H1 (cell line): Measurements from ENCODE around the gene ST6GALNAC3. TPM values are rescaled to one million over a fixed set of nuclear protein-coding genes. Genes with fewer than 3 reads are reported as not detected.

Experiments used
- CTCF ChIA-PET: fragments of 300-600 bp; sonication (Branson Sonifier 250); formaldehyde crosslinking; loops from one replicate; lab custom pipeline; 2021; ENCODE audit not compliant: partially characterized antibody; lab: Charles Lee
- POLR2A ChIA-PET: fragments of 300-600 bp; sonication (Branson Sonifier 250); formaldehyde crosslinking; loops from one replicate; lab custom pipeline; 2021; ENCODE audit warnings: inconsistent platforms; ENCODE audit not compliant: partially characterized antibody; lab: Charles Lee
- DNase-seq, 2 experiments: peaks; one replicate each; pipeline versions ENCODE4 v3.0.0 to v3.0.0-alpha.2; 2010 to 2022; ENCODE audit warnings: low spot score in 2 of 2, low read depth in 1 of 2, mixed read lengths in 1 of 2
- FAIRE-seq: peaks from 2 replicates; lab custom pipeline; 2011; peaks lifted over from hg19 to GRCh38; lab: Jason Lieb, UNC
- H2AFZ ChIP-seq: 2 replicates; pipeline ENCODE4 v1.8.1; 2012; ENCODE audit warnings: low read length, inconsistent platforms
- H2AK5ac ChIP-seq: 2 replicates; pipeline ENCODE4 v1.6.1; 2013; ENCODE audit warnings: low read depth, low read length
- H2BK120ac ChIP-seq: replicated peaks from 2 replicates; pipeline ENCODE3; 2013; ENCODE audit warnings: low read depth, low read length, inconsistent platforms
- H2BK12ac ChIP-seq: 2 replicates; pipeline ENCODE4 v1.6.1; 2013; ENCODE audit warnings: low read depth, low read length
- H2BK15ac ChIP-seq: 2 replicates; pipeline ENCODE4 v1.6.1; 2013; ENCODE audit warnings: low read length
- H2BK20ac ChIP-seq: 2 replicates; pipeline ENCODE4 v1.6.1; 2013; ENCODE audit warnings: low read length
- H2BK5ac ChIP-seq: 2 replicates; pipeline ENCODE4 v1.6.1; 2013; ENCODE audit warnings: low read depth, low read length
- H3K14ac ChIP-seq: 2 replicates; pipeline ENCODE4 v1.6.1; 2013; ENCODE audit warnings: inconsistent platforms; ENCODE audit not compliant: insufficient read length
- H3K18ac ChIP-seq: 2 replicates; pipeline ENCODE4 v1.6.1; 2013; ENCODE audit warnings: low read length; ENCODE audit errors: extremely low read depth
- H3K23ac ChIP-seq: 2 replicates; pipeline ENCODE4 v1.6.1; 2013; ENCODE audit warnings: inconsistent platforms; ENCODE audit not compliant: insufficient read length
- H3K23me2 ChIP-seq: 2 replicates; pipeline ENCODE4 v1.6.1; 2013; ENCODE audit warnings: low read depth, low read length
- H3K27ac ChIP-seq: 2 replicates; pipeline ENCODE4 v1.6.1; 2011; ENCODE audit warnings: low read depth, low read length, inconsistent platforms
- H3K27me3 ChIP-seq, 4 experiments: replicated peaks in 1 of 4; 1 replicate in 1 of 4; 2 replicates in 3 of 4; pipeline versions ENCODE4 v1.6.1 to v1.8.1; 2011 to 2013; ENCODE audit warnings: low read length in 3 of 4, mild to moderate bottlenecking in 3 of 4, inconsistent platforms in 2 of 4, mixed read lengths in 2 of 4, moderate library complexity in 1 of 4; ENCODE audit not compliant: control insufficient read depth in 3 of 4, insufficient read depth in 3 of 4; ENCODE audit errors: extremely low read depth in 1 of 4
- H3K36me3 ChIP-seq, 4 experiments: 2 replicates each; pipeline versions ENCODE4 v1.6.1 to v1.8.1; 2011 to 2013; ENCODE audit warnings: mild to moderate bottlenecking in 4 of 4, low read length in 3 of 4, moderate library complexity in 2 of 4, control low read depth in 1 of 4, inconsistent platforms in 1 of 4; ENCODE audit not compliant: insufficient read depth in 4 of 4, control insufficient read depth in 2 of 4
- H3K4ac ChIP-seq: replicated peaks from 2 replicates; pipeline ENCODE3; 2013; ENCODE audit warnings: low read length, low read depth, mixed read lengths, inconsistent platforms; ENCODE audit not compliant: insufficient read length
- H3K4me1 ChIP-seq, 4 experiments: replicated peaks in 1 of 4; 1 replicate in 1 of 4; 2 replicates in 3 of 4; pipeline versions ENCODE4 v1.6.1 to v1.8.1; 2011 to 2013; ENCODE audit warnings: low read length in 3 of 4, inconsistent platforms in 2 of 4, mixed read lengths in 1 of 4; ENCODE audit not compliant: insufficient read depth in 4 of 4, control insufficient read depth in 3 of 4
- H3K4me2 ChIP-seq, 2 experiments: 2 replicates each; pipeline versions ENCODE4 v1.6.1 to v1.8.1; 2011 to 2013; ENCODE audit warnings: low read depth in 2 of 2, low read length in 2 of 2, control low read depth in 1 of 2, inconsistent platforms in 1 of 2, mild to moderate bottlenecking in 1 of 2; ENCODE audit not compliant: insufficient read depth in 1 of 2
- H3K4me3 ChIP-seq, 4 experiments: fragments of 200-600, 300-600 bp in 1 of 4; sonication (generic), shearing (Covaris generic), sonication (Bioruptor Twin) in 1 of 4; 2 replicates each; pipeline versions ENCODE4 v1.5.1 to v1.8.1; 2011 to 2016; ENCODE audit warnings: low read length in 4 of 4, low read depth in 3 of 4, control low read depth in 2 of 4, inconsistent platforms in 2 of 4, mild to moderate bottlenecking in 2 of 4, mixed read lengths in 1 of 4, moderate library complexity in 1 of 4; ENCODE audit not compliant: insufficient read depth in 2 of 4; ENCODE audit errors: extremely low read depth in 1 of 4
- H3K56ac ChIP-seq: replicated peaks from 2 replicates; pipeline ENCODE3; 2013; ENCODE audit warnings: low read depth, mild to moderate bottlenecking, mixed read lengths, low read length, inconsistent platforms; ENCODE audit not compliant: insufficient read length
- H3K79me1 ChIP-seq: 2 replicates; pipeline ENCODE4 v1.6.1; 2013; ENCODE audit warnings: low read depth, low read length, control low read depth
- H3K79me2 ChIP-seq, 2 experiments: 2 replicates each; pipeline versions ENCODE4 v1.6.1 to v1.8.1; 2012 to 2013; ENCODE audit warnings: low read length in 2 of 2, mild to moderate bottlenecking in 2 of 2, inconsistent platforms in 1 of 2; ENCODE audit not compliant: insufficient read depth in 2 of 2, control insufficient read depth in 1 of 2
- H3K9ac ChIP-seq, 4 experiments: replicated peaks in 1 of 4; 1 replicate in 1 of 4; 2 replicates in 3 of 4; pipeline versions ENCODE4 v1.6.1 to v1.8.1; 2011 to 2013; ENCODE audit warnings: low read depth in 3 of 4, low read length in 3 of 4, control low read depth in 2 of 4, mild to moderate bottlenecking in 2 of 4, moderate library complexity in 2 of 4, inconsistent platforms in 1 of 4; ENCODE audit errors: extremely low read depth in 1 of 4
- H3K9me3 ChIP-seq, 2 experiments: 2 replicates each; pipeline versions ENCODE4 v1.6.1 to v1.8.1; 2012 to 2013; ENCODE audit warnings: mild to moderate bottlenecking in 2 of 2, moderate library complexity in 2 of 2, control low read depth in 1 of 2, inconsistent platforms in 1 of 2, low read depth in 1 of 2, low read length in 1 of 2, mixed read lengths in 1 of 2; ENCODE audit not compliant: insufficient read depth in 2 of 2
- H4K20me1 ChIP-seq, 2 experiments: replicated peaks in 1 of 2; 2 replicates each; pipeline versions ENCODE3 to v1.8.1; 2011 to 2013; ENCODE audit warnings: inconsistent platforms in 2 of 2, low read length in 2 of 2, mild to moderate bottlenecking in 1 of 2; ENCODE audit not compliant: insufficient read depth in 2 of 2, control insufficient read depth in 1 of 2
- H4K5ac ChIP-seq: 2 replicates; pipeline ENCODE4 v1.6.1; 2013; ENCODE audit warnings: low read length, low read depth, mixed read lengths, inconsistent platforms; ENCODE audit not compliant: insufficient read length
- H4K8ac ChIP-seq: 2 replicates; pipeline ENCODE4 v1.8.0; 2013; ENCODE audit warnings: mild to moderate bottlenecking, moderate library complexity, low read length, inconsistent platforms; ENCODE audit not compliant: insufficient read depth; ENCODE audit errors: extremely low read depth
- H4K91ac ChIP-seq: replicated peaks from 2 replicates; pipeline ENCODE3; 2013; ENCODE audit warnings: low read length, mixed read lengths, inconsistent platforms; ENCODE audit not compliant: insufficient read length
- CBX8 ChIP-seq: fragments of 300-800, 300-1000 bp; sonication (generic); IDR thresholded peaks from 2 replicates; pipeline ENCODE4 v1.7.1; 2016; ENCODE audit warnings: low read depth, low read length, borderline replicate concordance
- CREB1 ChIP-seq: IDR thresholded peaks from 2 replicates; pipeline ENCODE4 v1.6.1; 2012; ENCODE audit warnings: inconsistent platforms
- CTCF ChIP-seq, 3 experiments: IDR thresholded peaks; 1 replicate in 2 of 3; 2 replicates in 1 of 3; pipeline versions ENCODE4 v1.5.1 to v1.6.1; 2011; ENCODE audit warnings: low read length in 3 of 3, mild to moderate bottlenecking in 3 of 3, inconsistent platforms in 2 of 3, low read depth in 1 of 3, moderate library complexity in 1 of 3; ENCODE audit not compliant: insufficient read depth in 1 of 3; ENCODE audit errors: control extremely low read depth in 1 of 3
- EGR1 ChIP-seq: IDR thresholded peaks from 2 replicates; pipeline ENCODE4 v1.6.1; 2011; ENCODE audit warnings: low read depth, low read length, borderline replicate concordance
- RAD21 ChIP-seq, 2 experiments: IDR thresholded peaks in 1 of 2; conservative IDR thresholded peaks in 1 of 2; 2 replicates each; pipeline ENCODE4 v1.6.1; 2011; ENCODE audit warnings: low read depth in 2 of 2, low read length in 2 of 2, improper control_type of control experiment in 1 of 2, inconsistent platforms in 1 of 2, mild to moderate bottlenecking in 1 of 2, moderate library complexity in 1 of 2
- SIX5 ChIP-seq: IDR thresholded peaks from 2 replicates; pipeline ENCODE4 v1.6.1; 2011; ENCODE audit warnings: mild to moderate bottlenecking, low read depth, low read length
- SP2 ChIP-seq: IDR thresholded peaks from 2 replicates; pipeline ENCODE4 v1.6.1; 2012; ENCODE audit warnings: mild to moderate bottlenecking, low read length, inconsistent platforms
- SP4 ChIP-seq: IDR thresholded peaks from 2 replicates; pipeline ENCODE4 v1.6.1; 2012; ENCODE audit warnings: low read length, inconsistent platforms
- TAF1 ChIP-seq: IDR thresholded peaks from 2 replicates; pipeline ENCODE4 v1.6.1; 2011; ENCODE audit warnings: mild to moderate bottlenecking, low read depth, low read length
- TAF7 ChIP-seq: optimal IDR thresholded peaks from 2 replicates; pipeline ENCODE3; 2011; ENCODE audit warnings: low read depth, mild to moderate bottlenecking, inconsistent platforms, low read length, moderate library complexity, borderline replicate concordance
- TBP ChIP-seq: IDR thresholded peaks from 2 replicates; pipeline ENCODE4 v1.6.1; 2011; ENCODE audit warnings: low read depth, low read length, improper control_type of control experiment
- TCF12 ChIP-seq: IDR thresholded peaks from 2 replicates; pipeline ENCODE4 v1.6.1; 2011; ENCODE audit warnings: low read depth, mild to moderate bottlenecking, low read length
- ZNF274 ChIP-seq: IDR thresholded peaks from 2 replicates; pipeline ENCODE4 v1.7.0; 2012; ENCODE audit warnings: low read length, borderline replicate concordance; ENCODE audit errors: extremely low read depth
- WGBS, 2 experiments: shearing (Covaris generic) in 1 of 2; methylation state at CpG; one replicate each; pipeline versions ENCODE4 v1.1.6 to v1.1.7; 2013 to 2015; ENCODE audit warnings: low lambda C conversion rate in 2 of 2, mixed read lengths in 2 of 2, inconsistent platforms in 1 of 2, low coverage in 1 of 2, missing lambda C conversion rate in 1 of 2; ENCODE audit not compliant: insufficient replicate concordance in 2 of 2, insufficient coverage in 1 of 2, insufficient read length in 1 of 2; ENCODE audit errors: extremely low coverage in 1 of 2, missing lambda C conversion rate in 1 of 2; 5-methylcytosine and 5-hydroxymethylcytosine counted together
- polyA plus RNA-seq, 7 experiments: library from polyadenylated mRNA; depleted of rRNA in 3 of 7; stranded (reverse) in 5 of 7; unstranded in 2 of 7; fragments of >200 nt in 5 of 7; fragments of 200-250 nt in 2 of 7; gene quantifications; 1 replicate in 5 of 7; 2 replicates in 1 of 7; 4 replicates in 1 of 7; pipeline versions ENCODE4 v1.2.1 to v1.2.3, GENCODE V29; 2011 to 2013; ENCODE audit warnings: missing spikeins in 2 of 7, mixed read lengths in 2 of 7
- total RNA-seq: library from RNA; stranded (reverse); fragmentation: NEBNext Ultra II Directional; extraction: Animal tissue kit (Norgen Biotek cat#: 25700); gene quantifications from 2 replicates; pipeline ENCODE4 v1.2.1, GENCODE V29; 2021

ST6GALNAC3 gene
- total and polyA plus RNA-seq, 2 of the 8 experiments (the other 6 are each of a cell fraction or from before 2014, with no cell fraction given): 4.9 to 19.0 TPM

GRCh38 chr1:76601465-76601864 is 526.9 kb downstream of the ST6GALNAC3 start:
- WGBS, 2 experiments: 98% methylated on average over 2 of the region's 2 CpGs; no CpG with 5 or more reads in 1 of the 2 experiments
- Histone ChIP-seq H2AFZ (no peak overlapping the region), H4K91ac (no peak overlapping the region), H3K27me3 (no peaks in the 10 kb centered on the region), H3K4me3 (no peak overlapping the region), H3K23ac (no peak overlapping the region), H3K79me1 (no peaks in the 10 kb centered on the region), H2BK20ac (no peak overlapping the region), H2AK5ac (no peak overlapping the region), H2BK15ac (no peak overlapping the region), H3K9ac (no peak overlapping the region), H3K23me2 (peaks cover 3% of the 10 kb centered on the region; the same call in 1 of the 2 replicates), H3K4ac (no peak overlapping the region), H3K14ac (no peak overlapping the region), H3K79me2 (no peaks in the 10 kb centered on the region), H3K56ac (no peak overlapping the region), H4K8ac (no peak overlapping the region), H3K27ac (no peak overlapping the region), H3K4me1 (no peaks in the 10 kb centered on the region), H2BK5ac (no peak overlapping the region), H3K4me2 (no peak overlapping the region), H3K9me3 (no peaks in the 10 kb centered on the region), H3K36me3 (no peaks in the 10 kb centered on the region), H4K20me1 (no peaks in the 10 kb centered on the region), H4K5ac (no peak overlapping the region), H3K18ac (no peak overlapping the region), H2BK12ac (no peak overlapping the region), H2BK120ac (no peak overlapping the region)
- ChIA-PET POLR2A (no interaction called here), CTCF (interaction anchor here (1.3 kb wide), 1 partner anchor 54 kb away, joined by 3 read pairs; no protein-coding TSS in a partner anchor)
- no peak for FAIRE-seq
- DNase-seq: no peak
- TF ChIP-seq TAF1 (no peak), CTCF (IDR thresholded peaks at IDR 0.05; ENCODE audit: control extremely low read depth in 1 of 3, insufficient read depth in 1 of 3, low read depth in 1 of 3, low read length in 3 of 3) (no peak), EGR1 (no peak), SP4 (no peak), TBP (no peak), CBX8 (no peak), CREB1 (no peak), TCF12 (no peak), TAF7 (no peak), RAD21 (IDR thresholded peaks at IDR 0.05 in 1 of 2, conservative IDR thresholded peaks at IDR 0.05 in 1 of 2; ENCODE audit: low read depth in 2 of 2, low read length in 2 of 2) (no peak), SIX5 (no peak), ZNF274 (no peak), SP2 (no peak)
